Measurements from ENCODE around the gene TNNI3. TPM values are rescaled to one million over a fixed set of nuclear protein-coding genes. Genes with fewer than 3 reads are reported as not detected.

Gene TNNI3
- total RNA-seq, 1 experiment from 2014 or later = 15.0 TPM

DNA sequence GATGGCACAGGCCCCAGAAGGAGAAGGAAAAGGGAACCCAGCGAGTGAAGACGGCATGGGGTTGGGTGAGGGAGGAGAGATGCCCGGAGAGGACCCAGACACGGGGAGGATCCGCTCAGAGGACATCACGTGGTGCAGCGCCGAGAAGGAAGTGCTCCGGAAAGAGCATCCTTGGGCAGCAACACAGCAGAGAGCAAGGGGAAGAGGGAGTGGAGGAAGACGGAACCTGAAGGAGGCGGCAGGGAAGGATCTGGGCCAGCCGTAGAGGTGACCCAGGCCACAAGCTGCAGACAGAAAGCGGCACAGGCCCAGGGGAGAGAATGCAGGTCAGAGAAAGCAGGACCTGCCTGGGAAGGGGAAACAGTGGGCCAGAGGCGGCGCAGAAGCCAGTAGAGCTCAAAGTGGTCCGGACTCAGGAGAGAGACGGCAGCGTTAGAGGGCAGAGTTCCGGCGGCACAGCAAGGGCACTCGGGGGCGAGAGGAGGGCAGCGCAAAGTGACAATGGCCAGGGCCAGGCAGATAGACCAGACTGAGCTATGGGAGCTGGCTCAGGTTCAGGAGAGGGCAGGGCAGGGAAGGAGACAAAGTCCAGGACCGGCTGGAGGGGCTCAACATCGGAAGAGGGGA lies 41.2 kb downstream of the TNNI3 start:
- Mint-ChIP-seq H3K27me3 (ENCODE audit: low read depth) (peaks cover 7% of the 10 kb centered on the region), H3K4me1 (peaks cover 31% of the 10 kb centered on the region), H3K4me3 (peak overlapping the region; percentile 98), H3K36me3 (no peaks in the 10 kb centered on the region), H3K27ac (peak overlapping the region; percentile 78), H3K9me3 (no peaks in the 10 kb centered on the region)
- CTCF ChIA-PET = interaction anchor here (1.1 to 4.3 kb wide), 5 partner anchors 28 to 185 kb away, joined by 3 to 28 read pairs (median 7); partner anchors contain the start of gene PPP6R1
- TF ChIP-seq TEAD1 (CRISPR knock-in tag; IDR thresholded peaks at IDR 0.05) = no peak
- no peak for TF ChIP-seq FOXJ3 (CRISPR knock-in tag; IDR thresholded peaks at IDR 0.05; ENCODE audit: borderline replicate concordance)
- no peak for TF ChIP-seq MXD4 (CRISPR knock-in tag; IDR thresholded peaks at IDR 0.05; ENCODE audit: borderline replicate concordance)
- TF ChIP-seq ATF2 (CRISPR knock-in tag; IDR thresholded peaks at IDR 0.05; ENCODE audit: borderline replicate concordance, low read depth) = no peak
- TF ChIP-seq, protein P1, sequence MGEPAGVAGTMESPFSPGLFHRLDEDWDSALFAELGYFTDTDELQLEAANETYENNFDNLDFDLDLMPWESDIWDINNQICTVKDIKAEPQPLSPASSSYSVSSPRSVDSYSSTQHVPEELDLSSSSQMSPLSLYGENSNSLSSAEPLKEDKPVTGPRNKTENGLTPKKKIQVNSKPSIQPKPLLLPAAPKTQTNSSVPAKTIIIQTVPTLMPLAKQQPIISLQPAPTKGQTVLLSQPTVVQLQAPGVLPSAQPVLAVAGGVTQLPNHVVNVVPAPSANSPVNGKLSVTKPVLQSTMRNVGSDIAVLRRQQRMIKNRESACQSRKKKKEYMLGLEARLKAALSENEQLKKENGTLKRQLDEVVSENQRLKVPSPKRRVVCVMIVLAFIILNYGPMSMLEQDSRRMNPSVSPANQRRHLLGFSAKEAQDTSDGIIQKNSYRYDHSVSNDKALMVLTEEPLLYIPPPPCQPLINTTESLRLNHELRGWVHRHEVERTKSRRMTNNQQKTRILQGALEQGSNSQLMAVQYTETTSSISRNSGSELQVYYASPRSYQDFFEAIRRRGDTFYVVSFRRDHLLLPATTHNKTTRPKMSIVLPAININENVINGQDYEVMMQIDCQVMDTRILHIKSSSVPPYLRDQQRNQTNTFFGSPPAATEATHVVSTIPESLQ (CRISPR knock-in tag; IDR thresholded peaks at IDR 0.05) = no peak
- TF ChIP-seq NFATC4 (CRISPR knock-in tag; IDR thresholded peaks at IDR 0.05) = no peak
- no peak for TF ChIP-seq ESRRA (CRISPR knock-in tag; IDR thresholded peaks at IDR 0.05; ENCODE audit: borderline replicate concordance)
- TF ChIP-seq TP53 (CRISPR knock-in tag; IDR thresholded peaks at IDR 0.05) = no peak
- TF ChIP-seq, protein P2, sequence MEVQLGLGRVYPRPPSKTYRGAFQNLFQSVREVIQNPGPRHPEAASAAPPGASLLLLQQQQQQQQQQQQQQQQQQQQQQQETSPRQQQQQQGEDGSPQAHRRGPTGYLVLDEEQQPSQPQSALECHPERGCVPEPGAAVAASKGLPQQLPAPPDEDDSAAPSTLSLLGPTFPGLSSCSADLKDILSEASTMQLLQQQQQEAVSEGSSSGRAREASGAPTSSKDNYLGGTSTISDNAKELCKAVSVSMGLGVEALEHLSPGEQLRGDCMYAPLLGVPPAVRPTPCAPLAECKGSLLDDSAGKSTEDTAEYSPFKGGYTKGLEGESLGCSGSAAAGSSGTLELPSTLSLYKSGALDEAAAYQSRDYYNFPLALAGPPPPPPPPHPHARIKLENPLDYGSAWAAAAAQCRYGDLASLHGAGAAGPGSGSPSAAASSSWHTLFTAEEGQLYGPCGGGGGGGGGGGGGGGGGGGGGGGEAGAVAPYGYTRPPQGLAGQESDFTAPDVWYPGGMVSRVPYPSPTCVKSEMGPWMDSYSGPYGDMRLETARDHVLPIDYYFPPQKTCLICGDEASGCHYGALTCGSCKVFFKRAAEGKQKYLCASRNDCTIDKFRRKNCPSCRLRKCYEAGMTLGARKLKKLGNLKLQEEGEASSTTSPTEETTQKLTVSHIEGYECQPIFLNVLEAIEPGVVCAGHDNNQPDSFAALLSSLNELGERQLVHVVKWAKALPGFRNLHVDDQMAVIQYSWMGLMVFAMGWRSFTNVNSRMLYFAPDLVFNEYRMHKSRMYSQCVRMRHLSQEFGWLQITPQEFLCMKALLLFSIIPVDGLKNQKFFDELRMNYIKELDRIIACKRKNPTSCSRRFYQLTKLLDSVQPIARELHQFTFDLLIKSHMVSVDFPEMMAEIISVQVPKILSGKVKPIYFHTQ (CRISPR knock-in tag; IDR thresholded peaks at IDR 0.05) = no peak
- no peak for TF ChIP-seq NR2C2 (CRISPR knock-in tag; IDR thresholded peaks at IDR 0.05)
- no peak for TF ChIP-seq KAT7 (CRISPR knock-in tag; IDR thresholded peaks at IDR 0.05; ENCODE audit: borderline replicate concordance)
- TF ChIP-seq OVOL2 (CRISPR knock-in tag; IDR thresholded peaks at IDR 0.05; ENCODE audit: borderline replicate concordance) = no peak
- TF ChIP-seq, protein P3, sequence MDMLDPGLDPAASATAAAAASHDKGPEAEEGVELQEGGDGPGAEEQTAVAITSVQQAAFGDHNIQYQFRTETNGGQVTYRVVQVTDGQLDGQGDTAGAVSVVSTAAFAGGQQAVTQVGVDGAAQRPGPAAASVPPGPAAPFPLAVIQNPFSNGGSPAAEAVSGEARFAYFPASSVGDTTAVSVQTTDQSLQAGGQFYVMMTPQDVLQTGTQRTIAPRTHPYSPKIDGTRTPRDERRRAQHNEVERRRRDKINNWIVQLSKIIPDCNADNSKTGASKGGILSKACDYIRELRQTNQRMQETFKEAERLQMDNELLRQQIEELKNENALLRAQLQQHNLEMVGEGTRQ (CRISPR knock-in tag; IDR thresholded peaks at IDR 0.05) = peak; percentile 88
- peak; percentile 87 for TF ChIP-seq USF1 (CRISPR knock-in tag; IDR thresholded peaks at IDR 0.05)
- DNase-seq (ENCODE audit: low spot score) (no peak), ATAC-seq (0 out of 2 replicates have a peak, but pooled peaks have one; percentile 1)
- POLR2A ChIA-PET = interaction anchor here (1.1 to 2.1 kb wide), 2 partner anchors 16 to 29 kb away, joined by 3 to 5 read pairs; no protein-coding TSS in a partner anchor

GRCh38 chr19:55115446-55116065 lies 42.0 kb downstream of the TNNI3 start:
- TF ChIP-seq PREB (CRISPR knock-in tag; IDR thresholded peaks at IDR 0.05; ENCODE audit: borderline replicate concordance) (no peak), RORB (CRISPR knock-in tag; IDR thresholded peaks at IDR 0.05) (no peak), ESRRA (CRISPR knock-in tag; IDR thresholded peaks at IDR 0.05; ENCODE audit: borderline replicate concordance) (no peak)
- peaks cover 31% of the 10 kb centered on the region for H3K4me1 Mint-ChIP-seq
- H3K4me3 Mint-ChIP-seq = peak overlapping the region; percentile 98
- H3K27me3 Mint-ChIP-seq (ENCODE audit: low read depth) = peaks cover 6% of the 10 kb centered on the region
- no peak overlapping the region for H3K27ac Mint-ChIP-seq
- H3K9me3 Mint-ChIP-seq = no peaks in the 10 kb centered on the region
- DNase-seq (ENCODE audit: low spot score) (no peak), ATAC-seq (no peak)
- ChIA-PET CTCF (interaction anchor here (1.3 to 4.3 kb wide), 3 partner anchors 27 to 144 kb away, joined by 3 to 28 read pairs (median 8); partner anchors contain the start of gene PPP6R1), POLR2A (interaction anchor here (2.1 kb wide), 1 partner anchor 28 kb away, joined by 5 read pairs; no protein-coding TSS in a partner anchor)
- H3K36me3 Mint-ChIP-seq = no peaks in the 10 kb centered on the region

All from WTC11 (cell line).